OCI-LY1 (cell line): ENCODE measurements around the gene TAB2.

Experiments used
- H2AFZ ChIP-seq: fragments of 200-600 bp; sonication (generic), shearing (Covaris generic); 2 replicates; pipeline ENCODE4 v1.6.0; 2014; ENCODE audit warnings: antibody characterized with exemption, mild to moderate bottlenecking, low read length
- H3F3A ChIP-seq: fragments of 200-600 bp; sonication (generic), shearing (Covaris generic); 2 replicates; pipeline ENCODE4 v1.6.0; 2014; ENCODE audit warnings: mild to moderate bottlenecking, antibody characterized with exemption, low read length, moderate library complexity; ENCODE audit not compliant: insufficient read depth
- H3K27ac ChIP-seq: fragments of 200-600 bp; sonication (generic); 2 replicates; pipeline ENCODE4 v1.5.1; 2014; ENCODE audit warnings: low read length, mixed run types, mild to moderate bottlenecking, low read depth; ENCODE audit not compliant: poor library complexity, severe bottlenecking
- H3K27me3 ChIP-seq: fragments of 200-600 bp; sonication (generic); 2 replicates; pipeline ENCODE4 v1.6.0; 2014; ENCODE audit warnings: antibody characterized with exemption, mild to moderate bottlenecking, low read length, moderate library complexity; ENCODE audit not compliant: insufficient read depth
- H3K36me3 ChIP-seq: fragments of 200-600 bp; sonication (generic); 2 replicates; pipeline ENCODE4 v1.6.1; 2014; ENCODE audit warnings: mild to moderate bottlenecking, antibody characterized with exemption, low read length, moderate library complexity, mixed read lengths; ENCODE audit not compliant: insufficient read depth
- H3K4me1 ChIP-seq: fragments of 200-600 bp; sonication (generic); 2 replicates; pipeline ENCODE4 v1.5.1; 2014; ENCODE audit warnings: mild to moderate bottlenecking, low read length, moderate library complexity; ENCODE audit not compliant: insufficient read depth, severe bottlenecking
- H3K4me2 ChIP-seq: fragments of 200-600 bp; sonication (generic), shearing (Covaris generic); 2 replicates; pipeline ENCODE4 v1.6.1; 2014; ENCODE audit warnings: low read length
- H3K4me3 ChIP-seq: fragments of 200-600 bp; sonication (generic); 2 replicates; pipeline ENCODE4 v1.5.1; 2014; ENCODE audit warnings: low read length, low read depth, mild to moderate bottlenecking, mixed read lengths; ENCODE audit not compliant: poor library complexity, severe bottlenecking
- H3K79me2 ChIP-seq: fragments of 200-600 bp; shearing (Covaris generic); 2 replicates; pipeline ENCODE4 v1.6.1; 2016; ENCODE audit warnings: mixed run types, low read length, mixed read lengths; ENCODE audit not compliant: insufficient read depth
- H3K9ac ChIP-seq: fragments of 200-600 bp; sonication (generic), shearing (Covaris generic); 2 replicates; pipeline ENCODE4 v1.6.1; 2014; ENCODE audit warnings: mild to moderate bottlenecking, low read length, mixed read lengths
- H3K9me2 ChIP-seq: fragments of 200-600 bp; sonication (generic), shearing (Covaris generic); 2 replicates; pipeline ENCODE4 v1.6.1; 2014; ENCODE audit warnings: low read depth, mild to moderate bottlenecking, low read length, mixed read lengths
- H3K9me3 ChIP-seq: fragments of 200-600 bp; shearing (Covaris generic); 2 replicates; pipeline ENCODE4 v1.6.1; 2014; ENCODE audit warnings: low read length, mixed read lengths
- H4K20me1 ChIP-seq: fragments of 200-600 bp; sonication (generic), shearing (Covaris generic); 2 replicates; pipeline ENCODE4 v1.6.0; 2016; ENCODE audit warnings: mild to moderate bottlenecking, low read length; ENCODE audit not compliant: insufficient read depth
- CTCF ChIP-seq: fragments of 200-600 bp; sonication (generic), shearing (Covaris generic); IDR thresholded peaks from 2 replicates; pipeline ENCODE4 v1.5.1; 2017; ENCODE audit warnings: mild to moderate bottlenecking, antibody characterized with exemption, low read length, moderate library complexity, mixed read lengths
- EZH2 ChIP-seq: fragments of 200-600 bp; sonication (generic), shearing (Covaris generic); IDR thresholded peaks from 2 replicates; pipeline ENCODE4 v1.8.0; 2017; ENCODE audit warnings: borderline replicate concordance, mixed run types, mild to moderate bottlenecking, antibody characterized with exemption, low read length, moderate library complexity, mixed read lengths

TAB2 gene

DNA sequence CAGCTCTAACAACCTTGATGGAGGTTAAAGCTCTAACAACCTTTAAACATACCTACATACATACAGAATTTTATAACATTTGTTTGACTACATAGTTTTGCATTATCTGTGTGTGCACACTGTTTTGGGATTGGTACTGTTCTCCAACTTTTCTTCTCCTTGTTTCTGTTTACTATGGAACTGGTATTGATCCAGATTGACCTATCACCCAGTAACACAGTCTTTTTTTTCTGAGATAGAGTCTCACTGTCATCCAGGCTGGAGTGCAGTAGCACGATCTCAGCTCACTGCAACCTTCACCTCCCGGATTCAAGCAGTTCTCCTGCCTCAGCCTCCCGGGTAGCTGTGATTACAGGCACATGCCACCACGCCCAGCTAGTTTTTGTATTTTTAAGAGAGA, 65.9 kb downstream of the TAB2 start:
- TF ChIP-seq EZH2: no peak
- TF ChIP-seq CTCF: no peak
- Histone ChIP-seq H3K4me3 (no peak overlapping the region), H3K4me2 (no peak overlapping the region), H3K79me2 (no peaks in the 10 kb centered on the region), H3K27ac (no peak overlapping the region), H3K9ac (no peak overlapping the region), H3F3A (no peaks in the 10 kb centered on the region), H3K9me2 (no peaks in the 10 kb centered on the region), H2AFZ (no peak overlapping the region), H3K36me3 (peaks cover 88% of the 10 kb centered on the region), H3K27me3 (no peaks in the 10 kb centered on the region), H3K4me1 (no peaks in the 10 kb centered on the region), H3K9me3 (peaks cover 29% of the 10 kb centered on the region), H4K20me1 (no peaks in the 10 kb centered on the region)

- Histone ChIP-seq H2AFZ (no peak overlapping the region), H4K20me1 (no peaks in the 10 kb centered on the region), H3K27me3 (no peaks in the 10 kb centered on the region), H3K27ac (no peak overlapping the region), H3K36me3 (peaks cover 79% of the 10 kb centered on the region), H3K4me2 (no peak overlapping the region), H3F3A (no peaks in the 10 kb centered on the region), H3K4me3 (no peak overlapping the region), H3K9me3 (peaks cover 29% of the 10 kb centered on the region), H3K9ac (no peak overlapping the region), H3K9me2 (no peaks in the 10 kb centered on the region), H3K4me1 (no peaks in the 10 kb centered on the region), H3K79me2 (no peaks in the 10 kb centered on the region)
- TF ChIP-seq CTCF: no peak
- TF ChIP-seq EZH2: no peak
Measured at GRCh38 chr6:149384464-149384863, 67.0 kb downstream of the TAB2 start.

DNA sequence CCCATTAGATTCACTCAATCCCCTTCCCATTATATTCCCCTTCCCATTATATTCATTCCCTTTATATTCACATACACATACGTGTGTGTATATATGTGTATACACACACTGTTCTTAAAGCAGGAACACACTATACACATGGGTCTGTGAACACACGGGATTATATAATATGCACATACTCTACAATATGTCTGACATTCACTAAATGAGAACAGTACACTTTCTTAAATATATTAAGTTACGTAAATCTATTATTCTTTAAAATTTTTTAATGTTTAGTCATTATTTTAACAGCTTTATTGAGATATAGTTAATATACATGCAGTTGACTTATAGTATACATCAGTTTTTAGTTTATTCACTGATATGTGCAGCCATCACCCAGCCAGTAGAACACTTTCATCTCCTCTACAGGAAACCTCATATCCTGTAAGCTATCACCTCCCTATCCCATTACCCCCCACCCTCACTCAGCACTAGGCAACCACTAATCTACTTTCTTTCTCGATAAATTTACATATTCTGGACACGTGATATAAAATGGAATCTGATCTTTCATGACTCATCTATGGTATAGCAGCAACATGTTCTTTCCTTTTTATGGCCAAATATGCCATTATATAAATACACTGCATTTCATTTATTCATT, 68.6 kb downstream of the TAB2 start:
- TF ChIP-seq EZH2: no peak
- no peak for TF ChIP-seq CTCF
- Histone ChIP-seq H3F3A (no peaks in the 10 kb centered on the region), H3K27ac (no peak overlapping the region), H4K20me1 (no peaks in the 10 kb centered on the region), H3K9ac (no peak overlapping the region), H3K9me3 (peaks cover 29% of the 10 kb centered on the region), H3K79me2 (no peaks in the 10 kb centered on the region), H2AFZ (no peak overlapping the region), H3K9me2 (no peaks in the 10 kb centered on the region), H3K27me3 (no peaks in the 10 kb centered on the region), H3K36me3 (peaks cover 74% of the 10 kb centered on the region), H3K4me3 (no peak overlapping the region), H3K4me1 (no peaks in the 10 kb centered on the region), H3K4me2 (no peak overlapping the region)
